Right ventricle myocardium inferior (tissue), 1 donor: Measurements from ENCODE around the gene SRPK2. TPM values are rescaled to one million over a fixed set of nuclear protein-coding genes. Genes with fewer than 3 reads are reported as not detected.
"Not testable (repeated sequence)": the region's sequence is repeated elsewhere in the genome, so short reads cannot be mapped to it uniquely, and the experiment has no call there.

Source experiments
- ATAC-seq: fragments of 200-7000 bp; cut with Tn5 transposase; one replicate; pipeline ENCODE4 v1.9.1; 2020; ENCODE audit warnings: mild to moderate bottlenecking, moderate library complexity
- DNase-seq: peaks from one replicate; pipeline ENCODE4 v3.0.0; 2021; ENCODE audit errors: missing footprints
- intact Hi-C: fragments of 100-400 bp; cut with DNase I; formaldehyde crosslinking; loops from one replicate; pipeline ENCODE4 v1.11.0; 2022
- long read RNA-seq: library from polyadenylated mRNA; unstranded; transcript quantifications from one replicate; pipeline ENCODE4 v2.0.0, GENCODE V29; 2021
- total RNA-seq: library from RNA; stranded (reverse); fragmentation: NEBNext Ultra II Directional; extraction: Animal tissue kit (Norgen Biotek cat#: 25700); gene quantifications from one replicate; pipeline ENCODE4 v1.2.1, GENCODE V29; 2021
- donor health status: DM: no; HTN: yes; CAD: no; lungs with severe emphysema.

The SRPK2 gene
- total RNA-seq: 26.8 TPM
- long read RNA-seq, partial matches to known transcripts: 5 of 15 reads
- long read RNA-seq, other reads (novel, unspliced or antisense): 6 of 15 reads

- intact Hi-C loops: loop anchor here (1.0 to 10.0 kb wide), 2 partner anchors 124 to 404 kb away; no protein-coding TSS in a partner anchor
- ATAC-seq: peak; percentile 87
Observed at GRCh38 chr7:105388356-105389087, at the start of gene SRPK2. Gene SRPK2, minus strand, starts transcription at chr7:105388921.

GRCh38 chr7:105438254-105438653 lies 49.5 kb upstream of the SRPK2 start:
- DNase-seq (no peak), ATAC-seq (no peak)
- intact Hi-C loops: no loop called here

More at GRCh38 chr7:105388356-105389087, at the start of gene SRPK2:
- peak; percentile 93 for DNase-seq

- DNase-seq, intact Hi-C loops, ATAC-seq: not testable (repeated sequence)
Observed at GRCh38 chr7:105437356-105437755, 48.6 kb upstream of the SRPK2 start.

GRCh38 chr7:105429746-105430612 lies 41.3 kb upstream of the SRPK2 start:
- ATAC-seq: peak; percentile 26
- no peak for DNase-seq
- intact Hi-C loops: loop anchor here (2.0 to 5.0 kb wide), 2 partner anchors 277 to 453 kb away; no protein-coding TSS in a partner anchor

- no peak for DNase-seq
- ATAC-seq: no peak
- intact Hi-C loops: no loop called here
Observed at GRCh38 chr7:105426606-105427146, 38.0 kb upstream of the SRPK2 start.

GRCh38 chr7:105423987-105424386 lies 35.3 kb upstream of the SRPK2 start:
- DNase-seq: no peak
- no peak for ATAC-seq
- intact Hi-C loops: no loop called here

- DNase-seq: no peak
- intact Hi-C loops: no loop called here
- no peak for ATAC-seq
Observed at GRCh38 chr7:105413887-105414437, 25.2 kb upstream of the SRPK2 start.

- ATAC-seq, DNase-seq, intact Hi-C loops: not testable (repeated sequence)
Observed at GRCh38 chr7:105410774-105411173, 22.1 kb upstream of the SRPK2 start.

GRCh38 chr7:105409775-105410174 lies 21.1 kb upstream of the SRPK2 start:
- ATAC-seq, DNase-seq, intact Hi-C loops: not testable (repeated sequence)

GRCh38 chr7:105408791-105409410 lies 20.2 kb upstream of the SRPK2 start:
- intact Hi-C loops: no loop called here
- no peak for ATAC-seq

GRCh38 chr7:105403128-105403527 lies 14.4 kb upstream of the SRPK2 start:
- ATAC-seq: no peak
- intact Hi-C loops: no loop called here

More at GRCh38 chr7:105408791-105409410, 20.2 kb upstream of the SRPK2 start:
- no peak for DNase-seq

GRCh38 chr7:105402221-105403095 lies 13.7 kb upstream of the SRPK2 start:
- intact Hi-C loops: no loop called here
- ATAC-seq (no peak), DNase-seq (no peak)

More at GRCh38 chr7:105403128-105403527, 14.4 kb upstream of the SRPK2 start:
- DNase-seq: no peak

GRCh38 chr7:105399043-105399725 lies 10.5 kb upstream of the SRPK2 start:
- no peak for DNase-seq
- intact Hi-C loops: no loop called here
- no peak for ATAC-seq

- ATAC-seq: no peak
- intact Hi-C loops: no loop called here
- no peak for DNase-seq
Observed at GRCh38 chr7:105396566-105396965, 7.8 kb upstream of the SRPK2 start.

GRCh38 chr7:105391429-105391828 lies 2.7 kb upstream of the SRPK2 start:
- DNase-seq (no peak), ATAC-seq (no peak)
- intact Hi-C loops: no loop called here

GRCh38 chr7:105389889-105390288 lies 1.2 kb upstream of the SRPK2 start:
- ATAC-seq (no peak), DNase-seq (no peak)
- intact Hi-C loops: loop anchor here (10.0 kb wide), 1 partner anchor 125 kb away; no protein-coding TSS in a partner anchor
